ENCODE results near the gene PLAAT3. TPM values are rescaled to one million over a fixed set of nuclear protein-coding genes. Genes with fewer than 3 reads are reported as not detected.
"Not testable (repeated sequence)": the region's sequence is repeated elsewhere in the genome, so short reads cannot be mapped to it uniquely, and the experiment has no call there.

Gene PLAAT3
- 149 TPM for total RNA-seq
- long read RNA-seq, transcript PLA2G16-203 (5 exons, 1,099 nt), result minor isoform, 40 of 161 reads
- long read RNA-seq, transcript PLA2G16-201 (4 exons, 2,594 nt), result major isoform, 105 of 161 reads
- long read RNA-seq, partial matches to known transcripts, result 3 of 161 reads
- long read RNA-seq, other reads (novel, unspliced or antisense), result 11 of 161 reads

- ATAC-seq, result peak; percentile 92
- DNase-seq, result peak; percentile 92
- intact Hi-C loops (cut with micrococcal nuclease), result no loop called here
These were observed at the start of gene PLAAT3 for GRCh38 chr11:63614136-63614671. TSS of gene PLAAT3 (minus strand) at chr11:63614433. CDS start at chr11:63614014, 419 bp downstream.

- intact Hi-C loops (cut with micrococcal nuclease), result no loop called here
- no peak for DNase-seq
- ATAC-seq, result no peak
These were observed 49.6 kb upstream of the PLAAT3 start for GRCh38 chr11:63663809-63664208.

GRCh38 chr11:63660972-63661371, 46.7 kb upstream of the PLAAT3 start:
- ATAC-seq, result no peak

GRCh38 chr11:63652671-63653070, 38.4 kb upstream of the PLAAT3 start:
- no peak for ATAC-seq
- intact Hi-C loops (cut with micrococcal nuclease), result no loop called here
- DNase-seq, result no peak

More at GRCh38 chr11:63660972-63661371, 46.7 kb upstream of the PLAAT3 start:
- no peak for DNase-seq
- intact Hi-C loops (cut with micrococcal nuclease), result no loop called here

- intact Hi-C loops (cut with micrococcal nuclease), result no loop called here
- DNase-seq (no peak), ATAC-seq (no peak)
These were observed 29.0 kb upstream of the PLAAT3 start for GRCh38 chr11:63643205-63643604.

- intact Hi-C loops (cut with micrococcal nuclease), result no loop called here
- DNase-seq, result no peak
- no peak for ATAC-seq
These were observed 27.5 kb upstream of the PLAAT3 start for GRCh38 chr11:63641727-63642126.

- ATAC-seq (no peak), DNase-seq (no peak)
- intact Hi-C loops (cut with micrococcal nuclease), result no loop called here
These were observed 25.1 kb upstream of the PLAAT3 start for GRCh38 chr11:63639199-63639832.

GRCh38 chr11:63638436-63638835, 24.2 kb upstream of the PLAAT3 start:
- DNase-seq; ATAC-seq; intact Hi-C loops (cut with micrococcal nuclease): not testable (repeated sequence)

GRCh38 chr11:63635762-63636465, 21.7 kb upstream of the PLAAT3 start:
- intact Hi-C loops (cut with micrococcal nuclease), result loop anchor here (2.0 kb wide), 1 partner anchor 157 kb away; no protein-coding TSS in a partner anchor
- DNase-seq (peak; percentile 47), ATAC-seq (peak; percentile 75)

GRCh38 chr11:63629426-63629825, 15.2 kb upstream of the PLAAT3 start:
- DNase-seq, result no peak
- intact Hi-C loops (cut with micrococcal nuclease), result no loop called here
- no peak for ATAC-seq

- no peak for ATAC-seq
- intact Hi-C loops (cut with micrococcal nuclease), result no loop called here
- no peak for DNase-seq
These were observed 9.4 kb upstream of the PLAAT3 start for GRCh38 chr11:63623513-63624140.

- intact Hi-C loops (cut with micrococcal nuclease), result no loop called here
- DNase-seq (no peak), ATAC-seq (peak; percentile 15)
These were observed 8.1 kb upstream of the PLAAT3 start for GRCh38 chr11:63622323-63622722.

- ATAC-seq, result peak; percentile 63
- no peak for DNase-seq
- intact Hi-C loops (cut with micrococcal nuclease), result no loop called here
These were observed 6.8 kb upstream of the PLAAT3 start for GRCh38 chr11:63621071-63621470.

GRCh38 chr11:63619967-63620366, 5.7 kb upstream of the PLAAT3 start:
- intact Hi-C loops (cut with micrococcal nuclease), result no loop called here
- DNase-seq, result no peak
- no peak for ATAC-seq

- intact Hi-C loops (cut with micrococcal nuclease), result not testable (repeated sequence)
These were observed 3.5 kb upstream of the PLAAT3 start for GRCh38 chr11:63617686-63618085.

GRCh38 chr11:63616953-63617352, 2.7 kb upstream of the PLAAT3 start:
- ATAC-seq (no peak), DNase-seq (no peak)
- intact Hi-C loops (cut with micrococcal nuclease), result no loop called here

More at GRCh38 chr11:63617686-63618085, 3.5 kb upstream of the PLAAT3 start:
- not testable (repeated sequence) for DNase-seq, ATAC-seq

GRCh38 chr11:63613517-63614135, 607 bp downstream of the PLAAT3 start:
- DNase-seq (peak; percentile 66), ATAC-seq (peak; percentile 73)
- intact Hi-C loops (cut with micrococcal nuclease), result no loop called here

- DNase-seq (no peak), ATAC-seq (no peak)
- intact Hi-C loops (cut with micrococcal nuclease), result no loop called here
These were observed 2.1 kb downstream of the PLAAT3 start for GRCh38 chr11:63612181-63612580.

GRCh38 chr11:63611395-63611747, 2.9 kb downstream of the PLAAT3 start:
- intact Hi-C loops (cut with micrococcal nuclease), result no loop called here

More at GRCh38 chr11:63611395-63611747, 2.9 kb downstream of the PLAAT3 start:
- DNase-seq (no peak), ATAC-seq (no peak)
